ENCODE results near the gene GRAP.

GRAP gene

GRCh38 chr17:19004421-19005136 lies 42.2 kb downstream of the GRAP start, which contains the start of gene FAM83G (continued):
- TF ChIP-seq ZBTB49 (tag by site-specific recombination; IDR thresholded peaks at IDR 0.05; ENCODE audit: low read depth) (no peak), ATF2 (tag by site-specific recombination; IDR thresholded peaks at IDR 0.05; ENCODE audit: low read depth) (no peak), SP3 (tag by site-specific recombination; IDR thresholded peaks at IDR 0.05) (no peak), ZNF354C (tag by site-specific recombination; IDR thresholded peaks at IDR 0.05; ENCODE audit: borderline replicate concordance, low read depth) (no peak), REST (tag by site-specific recombination; IDR thresholded peaks at IDR 0.05) (no peak), ZNF621 (tag by site-specific recombination; IDR thresholded peaks at IDR 0.05) (no peak), GLI4 (tag by site-specific recombination; IDR thresholded peaks at IDR 0.05) (no peak), ZNF19 (tag by site-specific recombination; IDR thresholded peaks at IDR 0.05; ENCODE audit: low read depth) (no peak), MZF1 (tag by site-specific recombination; IDR thresholded peaks at IDR 0.05; ENCODE audit: borderline replicate concordance) (no peak), ZSCAN5A (tag by site-specific recombination; IDR thresholded peaks at IDR 0.05) (no peak), IKZF3 (tag by site-specific recombination; IDR thresholded peaks at IDR 0.05) (no peak), SCRT2 (tag by site-specific recombination; IDR thresholded peaks at IDR 0.05) (no peak), ZNF600 (tag by site-specific recombination; IDR thresholded peaks at IDR 0.05) (no peak), ZNF248 (tag by site-specific recombination; IDR thresholded peaks at IDR 0.05) (no peak), ELK4 (IDR thresholded peaks at IDR 0.05; ENCODE audit: borderline replicate concordance, low read depth, low read length) (no peak), OSR2 (tag by site-specific recombination; IDR thresholded peaks at IDR 0.05) (no peak), PRDM2 (tag by site-specific recombination; IDR thresholded peaks at IDR 0.05; ENCODE audit: borderline replicate concordance) (no peak), YY2 (tag by site-specific recombination; IDR thresholded peaks at IDR 0.05) (no peak), ZNF10 (tag by site-specific recombination; IDR thresholded peaks at IDR 0.05) (no peak), ZBTB7A (tag by site-specific recombination; IDR thresholded peaks at IDR 0.05; ENCODE audit: low read depth) (peak; percentile 34; the same call in 1 of the 2 replicates)

Data from HEK293 (cell line).